Measurements from ENCODE around the gene GUCD1. TPM values are rescaled to one million over a fixed set of nuclear protein-coding genes. Genes with fewer than 3 reads are reported as not detected.

Gene GUCD1
- total and polyA plus RNA-seq, 12 donors = 97.0 to 273 (median 168) TPM

GRCh38 chr22:24492391-24492790, 62.5 kb downstream of the GUCD1 start:
- Histone ChIP-seq H3K4me1 (peaks cover 0 to 19% (median 6%) of the 10 kb centered on the region in 9 donors), H3K36me3 (no peaks in the 10 kb centered on the region), H3K9me3 (no peaks in the 10 kb centered on the region), H3K4me3 (no peak overlapping the region), H3K27ac (no peak overlapping the region), H3K27me3 (peaks cover 0 to 27% (median 0%) of the 10 kb centered on the region in 7 donors)
- intact Hi-C loops (cut with DNase I) = no loop called here
- ATAC-seq = no peak
- WGBS, 2 donors = 76 to 88% methylated on average over 3 of the region's 3 CpGs
- DNase-seq = no peak
- no peak for TF ChIP-seq CTCF (IDR thresholded peaks at IDR 0.05)

Other genes starting within 250 kb of the GUCD1 start
- gene ADORA2A, start 127.5 kb downstream of the GUCD1 start, total RNA-seq = 1 to 10 TPM; 1.5 to 9.7 (median 3.8) TPM
- 1 to 10 TPM; 4.9 to 6.1 TPM for gene ADORA2A, start 127.5 kb downstream of the GUCD1 start, polyA plus RNA-seq
- 1 to 10 TPM in 6 of 10 donors, under 1 TPM in 4; 0.45 to 2.7 (median 1.0) TPM for gene UPB1, start 59.8 kb downstream of the GUCD1 start, total RNA-seq
- gene UPB1, start 59.8 kb downstream of the GUCD1 start, polyA plus RNA-seq = 1 to 10 TPM in 1 of 2 donors, under 1 TPM in 1; 0.32 to 3.7 TPM
- gene SNRPD3, start 861 bp upstream of the GUCD1 start, total RNA-seq = 10 to 100 TPM; 67.0 to 89.4 (median 74.0) TPM
- 100 to 1,000 TPM in 1 of 2 donors, 10 to 100 TPM in 1; 47.3 to 127 TPM for gene SNRPD3, start 861 bp upstream of the GUCD1 start, polyA plus RNA-seq
- gene LRRC75B, start 37.9 kb upstream of the GUCD1 start, total RNA-seq = 1 to 10 TPM; 2.0 to 6.6 (median 4.3) TPM
- gene LRRC75B, start 37.9 kb upstream of the GUCD1 start, polyA plus RNA-seq = 10 to 100 TPM in 1 of 2 donors, 1 to 10 TPM in 1; 3.9 to 12.4 TPM
- gene GGT1, start 48.1 kb upstream of the GUCD1 start, total RNA-seq = 1 to 10 TPM in 7 of 10 donors, under 1 TPM in 3; 0.51 to 3.5 (median 1.1) TPM
- gene GGT1, start 48.1 kb upstream of the GUCD1 start, polyA plus RNA-seq = 1 to 10 TPM in 1 of 2 donors, under 1 TPM in 1; 0.94 to 4.0 TPM
- gene PIWIL3, start 219.6 kb upstream of the GUCD1 start, total RNA-seq = not detected
- gene PIWIL3, start 219.6 kb upstream of the GUCD1 start, polyA plus RNA-seq = not detected

Data from heart right ventricle (tissue), 16 donors.